SK-N-SH treated with all-trans-retinoic acid at 6 μM for 48 hours (cell line): ENCODE results near the gene MT1E.

Source experiments
- ARNTL ChIP-seq: fragments of 450-650 bp; formaldehyde crosslinking; IDR thresholded peaks from 2 replicates; pipeline ENCODE4 v1.5.0; 2020; ENCODE audit warnings: low read depth, mild to moderate bottlenecking, moderate library complexity, borderline replicate concordance
- BACH2 ChIP-seq: fragments of 250-450 bp; sonication (Bioruptor Pico); IDR thresholded peaks from 2 replicates; pipeline ENCODE4 v1.9.0; 2021; ENCODE audit warnings: mild to moderate bottlenecking, borderline replicate concordance
- CSDC2 ChIP-seq: fragments of 250-450 bp; sonication (Bioruptor Pico); IDR thresholded peaks from 2 replicates; pipeline ENCODE4 v1.5.0; 2020; ENCODE audit warnings: mild to moderate bottlenecking, moderate library complexity
- GLIS3 ChIP-seq: fragments of 250-450 bp; sonication (Bioruptor Pico); IDR thresholded peaks from 2 replicates; pipeline ENCODE4 v1.5.0; 2020; ENCODE audit warnings: mild to moderate bottlenecking, moderate library complexity
- OSR1 ChIP-seq: fragments of 250-450 bp; sonication (Bioruptor Pico); IDR thresholded peaks from 2 replicates; pipeline ENCODE4 v1.8.0; 2022; ENCODE audit warnings: moderate library complexity, mild to moderate bottlenecking, inconsistent platforms
- PATZ1 ChIP-seq: fragments of 250-450 bp; sonication (Bioruptor Pico); IDR thresholded peaks from 2 replicates; pipeline ENCODE4 v1.8.0; 2020; ENCODE audit warnings: mild to moderate bottlenecking, moderate library complexity, borderline replicate concordance
- RARB ChIP-seq: fragments of 250-450 bp; sonication (Bioruptor Pico); IDR thresholded peaks from 2 replicates; pipeline ENCODE4 v1.8.0; 2021; ENCODE audit warnings: mild to moderate bottlenecking, moderate library complexity
- TCF4 ChIP-seq: fragments of 250-450 bp; sonication (Bioruptor Pico); IDR thresholded peaks from 2 replicates; pipeline ENCODE4 v1.8.0; 2021; ENCODE audit warnings: mild to moderate bottlenecking, moderate library complexity, borderline replicate concordance

GRCh38 chr16:56669005-56669839 lies 43.6 kb downstream of the MT1E start, which contains the start of gene MT1H:
- TF ChIP-seq PATZ1 (CRISPR knock-in tag) (no peak), ARNTL (CRISPR knock-in tag) (no peak), OSR1 (CRISPR knock-in tag) (no peak), BACH2 (CRISPR knock-in tag) (no peak), RARB (CRISPR knock-in tag) (no peak), TCF4 (CRISPR knock-in tag) (no peak), CSDC2 (CRISPR knock-in tag) (no peak), GLIS3 (CRISPR knock-in tag) (no peak)
